ENCODE results near the gene WDPCP.
"Not testable (repeated sequence)": the region's sequence is repeated elsewhere in the genome, so short reads cannot be mapped to it uniquely, and the experiment has no call there.

The WDPCP gene

DNA sequence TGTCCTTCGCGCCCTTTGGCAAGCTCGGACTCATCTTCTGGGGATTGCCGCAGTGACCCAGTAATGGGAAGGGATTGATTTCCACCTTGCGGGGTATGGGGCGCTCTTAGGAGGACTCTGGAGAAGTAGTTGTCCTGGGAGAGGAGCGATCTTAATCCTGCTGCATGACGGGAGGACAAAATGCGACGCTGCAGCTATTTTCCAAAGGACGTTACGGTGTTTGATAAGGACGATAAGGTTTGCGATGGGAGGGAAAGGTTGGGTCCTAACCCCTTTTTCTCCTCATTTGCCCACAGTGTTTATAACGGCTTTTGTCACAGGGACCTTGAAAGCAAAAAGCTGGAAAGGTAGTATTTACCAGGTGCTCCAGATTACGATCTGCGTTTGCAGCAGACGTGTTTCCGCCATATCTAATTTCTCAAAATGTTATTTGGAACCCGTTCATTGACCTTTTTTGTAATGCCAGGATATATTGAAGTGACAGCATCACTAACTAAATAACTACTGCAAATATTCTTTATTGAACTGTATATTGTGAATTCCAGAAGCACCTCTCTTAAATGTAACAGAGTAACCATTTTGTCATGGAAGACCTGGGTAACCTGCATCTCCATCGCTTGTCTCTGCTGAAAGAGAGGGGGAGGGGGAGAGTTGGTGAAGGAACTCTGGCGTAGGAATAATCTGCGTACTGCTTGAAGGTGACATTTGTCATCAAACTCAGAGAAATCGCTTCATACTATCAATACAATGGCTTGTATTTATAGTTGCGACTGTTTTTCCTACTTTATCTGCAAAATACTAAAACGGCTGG lies 1.1 kb upstream of the WDPCP start:
- no peak for DNase-seq

DNA sequence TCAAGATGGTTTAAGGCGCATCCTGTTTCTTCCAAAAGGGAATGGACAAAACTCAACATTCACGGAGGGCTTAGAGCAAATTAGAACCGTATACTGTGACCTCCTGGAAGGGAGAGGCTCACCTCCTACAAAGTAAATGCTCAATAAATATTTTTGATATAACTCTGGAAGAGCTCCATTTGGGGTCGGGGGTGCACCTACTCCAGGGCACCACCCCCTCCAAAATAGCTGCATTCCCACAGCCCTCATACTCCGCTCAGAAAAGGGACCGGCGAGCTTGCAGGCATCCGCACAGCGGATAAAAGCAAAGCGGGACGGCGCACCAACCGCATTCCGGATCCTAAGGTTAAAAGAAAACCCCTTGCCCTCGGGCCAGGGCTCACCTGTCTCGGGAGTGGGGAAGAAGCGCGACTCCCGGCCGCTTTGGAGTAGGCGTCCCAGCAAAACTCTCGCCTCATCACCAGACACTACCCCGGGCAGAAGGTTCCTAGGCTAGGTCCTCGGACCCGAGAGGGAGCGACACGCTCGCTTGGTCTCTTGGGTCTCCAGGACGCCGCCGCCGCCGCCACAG lies 378 bp downstream of the WDPCP start:
- no peak for DNase-seq

DNA sequence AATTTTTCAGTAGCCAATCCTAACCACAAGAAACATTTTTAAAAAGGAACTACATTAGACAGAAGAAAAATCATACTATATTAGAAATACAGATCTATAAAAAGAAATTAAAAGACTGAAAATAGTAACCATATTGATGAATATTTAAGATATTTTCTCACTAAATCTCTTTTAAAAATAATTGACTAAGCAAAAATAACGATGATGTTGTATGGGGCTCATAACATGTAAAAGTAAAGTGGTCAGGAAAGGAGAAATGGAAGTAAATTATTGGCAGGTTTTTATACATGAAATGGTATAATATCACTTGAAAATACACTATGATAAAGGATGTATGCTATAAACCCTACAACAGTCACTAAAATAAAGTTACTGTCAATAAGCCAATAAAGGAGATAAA lies 5.4 kb downstream of the WDPCP start:
- no peak for DNase-seq

DNA sequence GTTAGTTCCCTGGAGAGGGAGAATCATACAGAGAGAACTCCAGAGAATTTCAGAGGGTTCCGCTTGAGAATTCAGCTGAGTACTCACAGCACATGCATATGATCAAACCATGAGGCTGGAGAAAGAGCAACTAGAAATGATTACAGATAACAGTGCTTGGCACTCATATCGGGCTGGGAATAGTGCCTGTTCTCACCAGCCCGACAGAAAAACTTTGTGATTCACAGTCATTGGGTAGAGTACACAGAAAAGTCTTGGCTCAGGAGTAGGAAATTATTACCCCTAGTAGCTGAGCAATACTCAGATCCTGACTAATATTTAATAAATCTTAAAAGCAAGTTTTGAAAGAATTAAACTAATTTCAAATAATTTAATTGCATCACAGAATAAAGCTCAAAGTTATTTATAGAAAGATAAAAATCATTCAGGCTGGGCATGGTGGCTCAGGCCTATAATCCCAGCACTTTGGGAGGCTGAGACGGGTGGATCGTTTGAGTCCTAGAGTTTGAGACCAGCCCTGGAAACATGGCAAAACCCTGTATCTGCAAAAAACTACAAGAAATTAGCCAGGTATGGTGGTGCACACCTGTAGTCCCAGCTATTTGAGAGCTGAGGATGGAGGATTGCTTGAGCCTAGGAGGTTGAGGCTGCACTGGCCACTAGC lies 6.8 kb downstream of the WDPCP start:
- DNase-seq = no peak

DNA sequence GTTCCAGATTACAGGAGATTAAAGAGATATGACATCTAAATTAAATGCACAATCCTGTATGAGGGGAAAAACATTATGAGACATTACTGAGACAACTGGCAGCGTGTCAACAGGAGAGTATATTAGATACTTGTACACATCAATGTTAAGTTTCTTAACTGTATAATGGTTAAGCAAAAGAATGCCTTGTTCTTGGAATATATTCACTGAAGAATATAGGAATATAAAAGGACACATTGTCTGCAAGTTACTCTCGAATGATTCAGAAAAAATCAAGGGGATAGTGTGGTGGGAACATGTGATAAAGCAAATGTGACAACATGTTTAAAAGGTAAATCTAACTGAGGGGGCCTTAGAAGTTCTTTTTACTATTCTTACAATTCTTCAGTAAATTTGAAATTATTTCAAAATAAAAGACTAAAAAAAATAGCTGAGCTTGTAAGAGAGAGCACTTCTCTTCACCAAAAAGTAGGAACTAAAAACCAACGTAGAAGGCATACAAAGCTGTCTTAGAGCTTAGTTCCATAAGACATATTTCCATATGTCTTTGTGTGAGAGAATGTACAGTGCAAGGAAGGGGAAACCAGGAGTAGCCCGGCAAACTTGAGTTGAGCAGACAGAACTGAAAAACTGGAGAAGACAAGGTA lies 7.5 kb downstream of the WDPCP start:
- DNase-seq = no peak

DNA sequence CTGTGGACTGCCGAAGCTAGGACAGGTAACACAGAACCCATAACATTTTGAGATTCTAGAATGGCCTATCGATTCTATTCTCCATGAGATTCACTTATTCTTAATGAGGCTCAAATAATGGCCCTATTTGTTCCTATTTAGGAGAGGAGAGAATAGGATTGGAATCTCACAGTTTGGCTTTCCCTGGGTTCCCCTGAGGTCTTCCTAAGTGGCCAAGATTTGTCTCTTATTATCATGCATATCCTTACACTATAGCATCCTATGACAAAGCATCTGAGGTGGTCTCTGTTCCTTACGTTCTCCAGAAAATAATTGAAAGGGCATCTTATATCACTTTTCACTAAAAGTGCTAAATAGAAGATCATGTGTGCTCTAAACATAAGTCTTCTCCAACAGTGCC lies 9.5 kb downstream of the WDPCP start:
- DNase-seq = no peak

DNA sequence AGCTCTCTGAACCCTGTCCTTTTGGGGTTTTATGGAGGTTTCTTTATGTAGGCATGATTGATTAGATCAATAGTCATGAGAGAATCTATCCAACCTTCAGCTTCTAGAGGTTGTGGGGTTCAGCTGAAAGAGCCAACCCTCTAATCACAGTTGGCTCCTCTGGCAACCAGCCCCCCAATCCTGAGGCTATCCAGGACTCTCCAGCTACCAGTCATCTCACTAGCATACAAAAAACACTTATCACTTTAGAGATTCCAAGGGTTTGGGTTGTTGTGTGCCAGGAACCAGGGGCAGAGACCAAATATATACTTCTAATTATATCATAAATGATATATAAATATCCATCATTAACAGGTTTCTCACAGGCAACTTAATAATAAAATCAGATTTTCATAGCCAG lies 11.7 kb downstream of the WDPCP start:
- DNase-seq = no peak

DNA sequence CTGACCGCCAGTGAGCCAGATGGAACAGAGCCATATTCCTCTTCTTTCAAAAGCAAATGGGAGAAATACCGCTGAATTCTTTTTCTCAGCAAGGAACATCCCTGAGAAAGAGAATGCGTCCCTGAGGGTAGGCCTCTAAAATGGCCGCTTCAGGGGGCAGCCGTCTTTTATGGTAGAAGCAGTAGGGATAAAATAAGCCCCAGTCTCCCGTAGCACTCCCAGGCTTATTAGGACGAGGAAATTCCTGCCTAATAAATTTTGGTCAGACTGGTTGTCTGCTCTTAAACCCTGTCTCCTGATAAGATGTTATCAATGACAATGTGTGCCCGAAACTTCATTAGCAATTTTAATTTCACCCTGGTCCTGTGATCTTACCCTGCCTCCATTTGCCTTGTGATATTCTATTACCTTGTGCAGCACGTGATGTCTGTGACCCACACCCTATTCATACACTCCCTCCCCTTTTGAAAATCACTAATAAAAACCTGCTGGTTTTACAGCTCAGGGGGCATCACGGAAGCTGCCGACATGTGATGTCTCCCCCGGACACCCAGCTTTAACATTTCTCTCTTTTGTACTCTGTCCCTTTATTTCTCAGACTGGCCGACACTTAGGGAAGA lies 14.4 kb downstream of the WDPCP start:
- DNase-seq = not testable (repeated sequence)

DNA sequence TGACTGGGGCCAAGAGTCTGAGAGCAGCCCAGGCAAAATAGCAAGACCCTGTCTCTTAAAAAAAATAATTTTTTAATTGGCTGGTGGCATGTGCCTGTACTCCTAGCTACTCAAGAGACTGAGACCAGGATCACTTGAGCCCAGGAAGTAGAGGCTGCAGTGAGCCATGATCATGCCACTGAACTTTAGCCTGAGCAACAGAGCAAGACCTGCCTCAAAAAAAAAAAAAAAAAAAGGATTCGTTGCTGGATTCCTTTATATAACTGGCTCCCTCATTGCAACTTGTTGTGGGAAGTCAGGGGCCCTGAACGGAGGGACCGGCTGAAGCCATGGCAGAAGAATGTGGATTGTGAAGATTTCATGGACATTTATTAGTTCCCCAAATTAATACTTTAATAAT lies 15.3 kb downstream of the WDPCP start:
- DNase-seq = not testable (repeated sequence)

DNA sequence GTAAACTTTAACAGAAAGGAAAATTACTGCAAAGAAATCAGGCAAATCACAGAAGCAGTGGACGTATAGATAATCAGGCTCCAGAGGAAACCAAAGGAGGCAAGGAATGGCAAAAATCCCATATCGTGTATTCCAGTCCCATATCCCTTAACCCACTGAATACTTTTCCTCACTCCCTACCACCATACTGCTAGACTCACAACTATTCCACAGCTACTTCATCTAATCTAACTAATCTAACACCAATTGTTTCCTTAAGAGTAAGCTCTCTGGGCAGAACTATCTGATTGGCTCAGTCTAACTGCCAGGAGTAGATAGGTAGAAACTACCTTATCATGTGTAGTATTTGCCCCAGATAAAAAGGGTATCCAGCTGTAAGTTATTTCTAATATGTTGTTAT lies 16.3 kb downstream of the WDPCP start:
- no peak for DNase-seq

DNA sequence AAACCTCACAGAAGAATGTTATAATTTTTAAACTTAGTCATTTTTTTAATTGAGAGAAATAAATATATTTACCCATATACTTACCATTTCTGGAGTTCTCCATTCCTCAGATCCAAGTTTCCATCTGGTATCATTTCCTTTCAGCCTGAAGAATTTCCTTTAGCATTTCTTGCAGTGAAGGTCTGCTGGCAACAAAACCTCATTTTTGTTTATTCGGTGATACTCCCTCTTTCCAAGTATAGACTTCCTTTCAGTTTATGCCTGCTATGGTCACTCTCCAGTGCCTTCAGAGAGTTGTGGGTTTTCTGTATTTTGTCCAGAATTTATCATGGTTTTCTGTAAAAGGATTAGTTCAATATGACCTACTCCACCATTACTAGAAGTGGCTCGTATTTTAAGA lies 17.0 kb downstream of the WDPCP start:
- DNase-seq = no peak

DNA sequence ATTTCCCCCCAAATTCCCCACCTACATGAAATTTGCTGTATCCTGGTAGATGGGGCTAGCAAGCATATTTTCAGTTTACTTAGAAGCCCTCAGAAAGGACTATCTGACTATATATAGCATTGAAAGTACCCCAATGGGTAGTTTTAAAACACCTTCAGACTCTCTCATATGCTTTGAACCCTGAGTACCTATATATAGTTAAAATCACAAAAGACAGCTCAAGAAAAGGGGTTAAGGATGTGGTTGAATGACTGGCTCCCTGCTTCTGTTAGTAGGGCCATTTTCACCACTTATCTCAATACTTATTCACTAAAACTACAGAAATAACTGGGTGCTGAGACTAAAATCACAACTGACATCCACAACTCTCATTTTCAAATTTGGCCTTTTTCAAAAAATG lies 18.5 kb downstream of the WDPCP start:
- DNase-seq = no peak

DNA sequence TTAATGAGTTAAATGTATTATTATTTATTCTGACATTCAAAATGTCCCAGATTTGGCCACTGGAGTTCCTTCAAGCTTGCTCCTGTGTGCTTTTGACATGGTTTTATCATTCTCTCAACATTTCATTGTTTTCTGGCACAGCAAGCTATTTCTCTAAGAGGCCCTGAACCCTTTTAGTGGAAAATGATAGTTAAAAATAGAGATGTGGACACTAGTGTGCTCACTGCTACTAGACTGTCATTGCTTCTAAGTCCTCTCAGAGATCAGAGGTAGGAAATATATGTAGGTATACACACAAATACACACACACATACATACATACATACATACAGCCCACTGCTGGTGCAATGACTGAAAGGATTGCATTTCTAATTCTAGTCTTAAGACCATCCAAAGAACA lies 25.5 kb downstream of the WDPCP start:
- no peak for DNase-seq

DNA sequence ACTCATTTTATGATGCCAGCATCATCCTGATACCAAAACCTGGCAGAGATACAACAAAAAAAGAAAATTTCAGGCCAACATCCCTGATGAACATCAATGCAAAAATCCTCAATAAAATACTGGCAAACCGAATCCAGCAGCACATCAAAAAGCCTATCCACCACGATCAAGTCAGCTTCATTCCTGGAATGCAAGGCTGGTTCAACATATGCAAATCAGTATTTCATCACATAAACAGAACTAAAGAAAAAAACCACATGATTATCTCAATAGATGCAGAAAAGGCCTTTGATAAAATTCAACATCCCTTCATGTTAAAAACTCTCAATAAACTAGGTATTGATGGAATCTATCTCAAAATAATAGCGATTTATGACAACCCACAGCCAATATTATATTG lies 29.4 kb downstream of the WDPCP start:
- DNase-seq = not testable (repeated sequence)

DNA sequence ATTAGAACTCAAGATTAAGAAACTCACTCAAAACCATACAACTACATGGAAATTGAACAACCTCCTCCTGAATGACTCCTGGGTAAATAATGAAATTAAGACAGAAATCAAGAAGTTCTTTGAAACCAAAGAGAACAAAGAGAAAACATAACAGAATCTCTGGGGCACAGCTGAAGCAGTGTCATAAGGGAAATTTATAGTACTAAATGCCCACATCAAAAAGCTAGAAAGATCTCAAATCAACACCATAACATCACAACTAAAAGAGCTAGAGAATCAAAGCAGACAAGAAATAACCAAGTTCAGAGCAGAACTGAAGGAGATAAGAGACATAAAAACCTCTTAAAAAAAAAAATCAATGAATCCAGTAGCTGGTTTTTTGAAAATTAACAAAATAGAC lies 30.5 kb downstream of the WDPCP start:
- DNase-seq = not testable (repeated sequence)

DNA sequence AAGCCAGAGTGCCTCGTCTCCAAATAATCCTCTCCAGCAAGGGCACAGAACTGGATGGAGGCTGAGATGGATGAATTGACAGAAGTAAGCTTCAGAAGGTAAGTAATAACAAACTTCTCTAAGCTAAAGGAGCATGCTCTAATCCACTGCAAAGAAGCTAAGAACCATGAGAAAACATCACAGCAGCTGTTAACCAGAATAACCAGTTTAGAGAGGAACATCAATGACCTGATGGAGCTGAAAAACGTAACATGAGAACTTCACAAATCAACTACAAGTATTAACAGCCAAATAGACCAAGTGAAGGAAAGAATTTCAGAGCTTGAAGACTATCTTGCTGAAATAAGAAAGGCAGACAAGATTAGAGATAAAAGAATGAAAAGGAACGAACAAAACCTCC lies 32.3 kb downstream of the WDPCP start:
- DNase-seq = no peak

DNA sequence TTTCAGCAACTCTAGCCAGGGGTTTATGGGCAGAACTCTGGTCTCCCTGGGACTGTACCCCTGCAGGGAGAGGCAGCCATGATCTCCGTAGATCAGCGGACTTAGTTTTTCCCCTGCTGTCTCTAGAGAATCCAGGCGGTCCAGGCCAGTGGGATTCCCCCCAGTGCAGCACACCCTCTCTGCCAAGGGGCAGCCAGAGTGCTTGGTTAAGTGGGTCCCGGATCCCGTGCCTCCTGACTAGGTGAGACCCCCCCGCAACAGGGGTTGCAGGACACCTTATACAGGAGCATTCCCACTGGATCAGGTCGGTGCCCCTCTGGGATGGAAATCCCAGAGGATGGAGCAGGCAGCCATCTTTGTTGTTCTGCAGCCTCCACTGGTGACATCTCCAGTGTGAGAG lies 33.0 kb downstream of the WDPCP start:
- no peak for DNase-seq

DNA sequence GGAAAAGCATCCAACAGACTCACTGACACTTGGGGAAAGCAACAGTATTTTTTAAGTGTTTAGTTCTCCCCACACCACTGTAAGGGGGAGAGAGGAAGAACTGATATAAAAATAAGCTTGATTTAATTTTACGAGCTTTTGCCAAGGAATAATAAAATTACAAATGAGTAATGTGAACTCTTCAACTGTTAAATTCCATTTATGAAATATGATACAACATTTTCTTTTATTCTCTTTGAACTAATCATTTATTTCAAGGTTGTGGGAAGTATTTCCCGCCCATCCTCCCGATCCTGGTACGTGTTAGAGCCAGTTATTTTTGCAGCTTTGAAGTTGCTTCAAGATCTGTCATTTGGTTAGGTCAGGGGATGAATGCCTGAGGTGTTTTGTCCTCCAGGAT lies 35.2 kb downstream of the WDPCP start:
- DNase-seq = no peak

DNA sequence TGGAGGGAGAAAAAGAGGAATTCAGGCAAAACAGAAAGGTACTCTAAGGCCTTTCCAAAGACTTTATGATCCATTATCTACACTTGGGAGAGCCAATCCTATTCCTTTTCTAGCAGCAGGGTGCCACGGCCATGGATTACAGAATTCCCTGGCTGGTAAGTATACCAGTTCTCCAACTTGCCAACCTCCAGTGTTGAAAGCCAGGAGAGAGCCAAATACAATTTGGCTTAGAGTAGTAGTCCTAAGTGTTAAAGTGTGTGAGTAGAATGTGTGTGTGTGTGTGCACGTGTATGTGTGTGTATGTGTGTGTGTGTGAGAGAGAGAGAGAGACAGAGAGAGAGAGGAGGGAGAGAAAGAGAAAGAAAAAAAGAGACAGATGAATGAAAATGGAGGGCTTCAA lies 43.3 kb downstream of the WDPCP start:
- DNase-seq = no peak

DNA sequence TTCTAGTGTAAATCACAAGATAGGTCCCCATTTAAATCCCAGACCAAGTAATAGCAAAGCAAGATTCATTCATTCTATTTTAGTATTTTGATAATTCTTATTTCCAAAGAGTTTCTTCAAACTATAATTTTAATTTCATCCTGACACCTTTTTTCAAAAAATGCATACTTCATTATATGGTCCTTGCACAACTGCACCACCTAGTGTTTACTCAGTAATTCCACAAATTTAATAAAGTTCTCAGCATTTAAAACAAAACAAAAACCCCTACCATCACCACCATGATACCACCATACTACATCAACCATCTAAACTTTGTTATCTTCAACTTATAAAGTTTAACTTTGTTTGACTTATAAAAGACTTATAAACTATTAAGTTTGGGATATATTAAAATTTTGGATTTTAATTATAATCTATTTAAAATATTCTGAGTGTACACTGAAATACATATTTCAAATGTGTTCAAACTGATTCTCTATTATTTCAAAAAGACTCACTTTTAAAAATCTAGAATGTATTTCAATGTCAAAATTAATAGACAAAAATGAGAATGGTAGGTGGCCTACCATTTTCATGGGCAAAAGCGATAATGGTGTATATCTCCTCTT lies 44.2 kb downstream of the WDPCP start:
- DNase-seq = no peak

DNA sequence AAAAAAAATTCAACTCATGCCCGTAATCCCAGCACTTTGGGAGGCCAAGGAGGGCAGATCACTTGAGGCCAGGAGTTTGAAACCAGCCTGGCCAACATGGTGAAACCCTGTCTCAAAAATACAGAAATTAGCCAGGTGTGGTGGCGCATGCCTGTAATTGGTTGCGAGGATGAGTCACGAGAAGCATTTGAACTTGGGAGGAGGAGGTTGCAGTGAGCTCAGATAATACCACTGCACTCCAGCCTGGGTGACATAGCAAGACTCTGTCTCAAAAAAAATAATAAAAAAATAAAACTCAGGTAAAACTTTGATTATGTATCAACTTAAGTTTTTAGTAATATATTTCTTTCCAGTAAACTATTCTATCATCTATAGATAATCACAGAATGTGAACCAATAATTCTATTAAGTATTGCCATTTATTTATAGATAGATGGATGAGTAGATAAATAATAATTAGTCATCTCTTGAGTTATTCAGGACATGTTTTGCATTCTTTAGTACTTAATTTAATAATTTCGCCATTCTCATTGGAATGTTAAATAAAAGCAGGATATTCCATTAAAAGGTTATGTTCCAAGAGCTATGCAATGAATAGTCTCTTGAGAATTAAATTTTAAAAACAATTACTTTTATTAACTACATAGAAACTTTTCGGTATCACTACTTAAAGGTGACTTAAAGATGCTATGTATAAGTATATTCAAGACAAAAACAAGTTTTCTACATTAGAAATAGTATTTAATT lies 48.7 kb downstream of the WDPCP start:
- DNase-seq = no peak

DNA sequence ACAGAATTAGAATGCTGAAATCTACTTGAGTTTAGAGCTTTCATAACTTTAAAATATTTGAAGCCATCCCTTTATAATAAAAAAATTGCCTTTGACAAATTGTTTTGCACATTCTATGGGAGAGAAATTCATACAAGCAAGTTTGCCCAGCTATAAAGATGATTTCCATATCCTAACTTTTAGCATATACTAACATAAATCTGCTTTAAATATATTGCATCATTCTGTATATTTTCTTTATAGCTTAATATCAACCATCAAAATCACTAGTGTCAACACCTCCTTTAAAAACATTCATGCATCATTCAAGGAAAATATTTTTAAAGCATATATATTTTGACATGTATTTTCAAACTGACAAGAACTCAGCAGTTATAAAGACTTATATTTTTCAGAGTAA lies 49.9 kb downstream of the WDPCP start:
- no peak for DNase-seq

Measured in islet precursor cell (in vitro differentiated cells).